HEK293 (cell line): Measurements from ENCODE around the gene TNS3.

Experiments
- CTCF ChIA-PET: fragments of 350-600 bp; formaldehyde crosslinking; extraction: SDS; loops from one replicate; lab custom pipeline; 2021; ENCODE audit warnings: antibody characterized with exemption; lab: Yijun Ruan, JAX
- POLR2A ChIA-PET: fragments of 300-600 bp; formaldehyde crosslinking; extraction: SDS; loops from one replicate; lab custom pipeline; 2020; ENCODE audit warnings: antibody characterized with exemption, inconsistent platforms; lab: Yijun Ruan, JAX
- H3K27ac ChIP-seq: fragments of 200-500 bp; sonication (Bioruptor generic); 2 replicates; pipeline ENCODE4 v1.5.1; 2014; ENCODE audit warnings: low read depth, low read length, control low read depth, inconsistent platforms; ENCODE audit errors: extremely low read depth
- H3K36me3 ChIP-seq, 2 experiments: fragments of 200-500 bp in 1 of 2; sonication (Bioruptor generic) in 1 of 2; 1 replicate in 1 of 2; 2 replicates in 1 of 2; pipeline ENCODE4 v1.5.1; 2014 to 2017; ENCODE audit warnings: inconsistent platforms in 2 of 2, low read length in 2 of 2; ENCODE audit not compliant: control insufficient read depth in 2 of 2, insufficient read depth in 1 of 2
- H3K4me1 ChIP-seq: fragments of 200-500 bp; sonication (Bioruptor generic); 2 replicates; pipeline ENCODE4 v1.5.1; 2014; ENCODE audit warnings: mild to moderate bottlenecking, low read length, inconsistent platforms; ENCODE audit not compliant: control insufficient read depth, insufficient read depth
- H3K4me3 ChIP-seq: 2 replicates; pipeline ENCODE4 v1.5.1; 2011; ENCODE audit warnings: low read depth, mild to moderate bottlenecking, control low read depth, low read length, moderate library complexity
- H3K9me3 ChIP-seq: fragments of 200-500 bp; sonication (Bioruptor generic); 2 replicates; pipeline ENCODE4 v1.5.1; 2014; ENCODE audit warnings: low read depth, low read length, inconsistent platforms; ENCODE audit not compliant: control insufficient read depth, insufficient read depth
- ATF2 ChIP-seq: fragments of 450-650 bp; formaldehyde crosslinking; IDR thresholded peaks from 2 replicates; pipeline ENCODE4 v1.5.1; 2016; ENCODE audit warnings: missing biosample characterization, missing genetic modification characterization, low read depth
- CTCF ChIP-seq: fragments of 450-650 bp; formaldehyde crosslinking; IDR thresholded peaks from 2 replicates; pipeline ENCODE4 v1.5.1; 2016; ENCODE audit warnings: missing biosample characterization, missing genetic modification characterization
- HOXA7 ChIP-seq: sonication (generic); formaldehyde crosslinking; IDR thresholded peaks from 2 replicates; pipeline ENCODE4 v1.8.1; 2022; ENCODE audit warnings: missing genetic modification reagents, borderline replicate concordance
- PRDM4 ChIP-seq: fragments of 450-650 bp; formaldehyde crosslinking; IDR thresholded peaks from 2 replicates; pipeline ENCODE4 v1.5.1; 2017; ENCODE audit warnings: missing biosample characterization, missing genetic modification characterization
- SP3 ChIP-seq: fragments of 450-650 bp; formaldehyde crosslinking; IDR thresholded peaks from 2 replicates; pipeline ENCODE4 v1.5.1; 2016; ENCODE audit warnings: missing biosample characterization, missing genetic modification characterization
- ZBTB11 ChIP-seq: fragments of 450-650 bp; formaldehyde crosslinking; conservative IDR thresholded peaks from 2 replicates; pipeline ENCODE4 v1.5.1; 2016; ENCODE audit warnings: low read depth, missing biosample characterization, missing genetic modification characterization
- ZBTB26 ChIP-seq: fragments of 450-650 bp; formaldehyde crosslinking; optimal IDR thresholded peaks from 2 replicates; pipeline ENCODE3; 2016; ENCODE audit warnings: missing biosample characterization, mild to moderate bottlenecking, missing genetic modification characterization
- ZBTB44 ChIP-seq: fragments of 450-650 bp; IDR thresholded peaks from 2 replicates; pipeline ENCODE4 v1.5.1; 2018; ENCODE audit warnings: missing biosample characterization, mild to moderate bottlenecking, missing genetic modification characterization
- ZNF10 ChIP-seq: fragments of 450-650 bp; formaldehyde crosslinking; IDR thresholded peaks from 2 replicates; pipeline ENCODE4 v1.5.1; 2017; ENCODE audit warnings: missing biosample characterization, missing genetic modification characterization
- ZNF18 ChIP-seq: fragments of 450-650 bp; formaldehyde crosslinking; IDR thresholded peaks from 2 replicates; pipeline ENCODE4 v1.5.1; 2016; ENCODE audit warnings: missing biosample characterization, missing genetic modification characterization
- ZNF223 ChIP-seq: fragments of 450-650 bp; formaldehyde crosslinking; IDR thresholded peaks from 2 replicates; pipeline ENCODE4 v1.5.1; 2016; ENCODE audit warnings: missing biosample characterization, missing genetic modification characterization
- ZNF248 ChIP-seq: fragments of 450-650 bp; formaldehyde crosslinking; IDR thresholded peaks from 2 replicates; pipeline ENCODE4 v1.5.1; 2017; ENCODE audit warnings: missing biosample characterization, missing genetic modification characterization
- ZNF544 ChIP-seq: fragments of 450-650 bp; formaldehyde crosslinking; IDR thresholded peaks from 2 replicates; pipeline ENCODE4 v1.5.0; 2017; ENCODE audit warnings: missing biosample characterization, missing genetic modification characterization
- ZNF555 ChIP-seq: fragments of 450-650 bp; formaldehyde crosslinking; conservative IDR thresholded peaks from 2 replicates; pipeline ENCODE4 v1.5.1; 2017; ENCODE audit warnings: missing biosample characterization, mild to moderate bottlenecking, missing genetic modification characterization, inconsistent platforms
- ZNF670 ChIP-seq: fragments of 450-650 bp; formaldehyde crosslinking; IDR thresholded peaks from 2 replicates; pipeline ENCODE4 v1.5.1; 2016; ENCODE audit warnings: missing biosample characterization, missing genetic modification characterization, low read depth
- ZNF677 ChIP-seq: fragments of 450-650 bp; IDR thresholded peaks from 2 replicates; pipeline ENCODE4 v1.5.0; 2018; ENCODE audit warnings: missing biosample characterization, mild to moderate bottlenecking, missing genetic modification characterization, moderate library complexity
- ZNF76 ChIP-seq: fragments of 450-650 bp; formaldehyde crosslinking; IDR thresholded peaks from 2 replicates; pipeline ENCODE4; 2016; ENCODE audit warnings: low read depth, missing biosample characterization, missing genetic modification characterization, borderline replicate concordance
- ZNF843 ChIP-seq: fragments of 450-650 bp; formaldehyde crosslinking; IDR thresholded peaks from 2 replicates; pipeline ENCODE4 v1.5.1; 2016; ENCODE audit warnings: missing biosample characterization, missing genetic modification characterization
- ZSCAN23 ChIP-seq: fragments of 450-650 bp; formaldehyde crosslinking; IDR thresholded peaks from 2 replicates; pipeline ENCODE4 v1.5.1; 2016; ENCODE audit warnings: missing biosample characterization, missing genetic modification characterization

The TNS3 gene

GRCh38 chr7:47389171-47389922 lies 192.6 kb downstream of the TNS3 start:
- Histone ChIP-seq H3K4me3 (no peak overlapping the region), H3K4me1 (no peaks in the 10 kb centered on the region), H3K27ac (no peak overlapping the region), H3K36me3 (no peaks in the 10 kb centered on the region), H3K9me3 (no peaks in the 10 kb centered on the region)
- POLR2A ChIA-PET: no interaction called here
- CTCF ChIA-PET: no interaction called here
- TF ChIP-seq ZNF677 (tag by site-specific recombination) (no peak), ATF2 (no peak), ZBTB44 (no peak), ZNF555 (no peak), ZNF670 (no peak), CTCF (tag by site-specific recombination) (no peak), ZNF76 (no peak), ZBTB26 (tag by site-specific recombination) (no peak), ZNF10 (tag by site-specific recombination) (no peak), PRDM4 (tag by site-specific recombination) (no peak), ZNF223 (tag by site-specific recombination) (no peak), SP3 (no peak), HOXA7 (no peak), ZNF843 (tag by site-specific recombination) (no peak), ZNF544 (tag by site-specific recombination) (no peak)

- no peaks in the 10 kb centered on the region for H3K4me1 ChIP-seq
- CTCF ChIA-PET: no interaction called here
- no peak overlapping the region for H3K4me3 ChIP-seq
- no peaks in the 10 kb centered on the region for H3K36me3 ChIP-seq
- no peaks in the 10 kb centered on the region for H3K9me3 ChIP-seq
- no peak overlapping the region for H3K27ac ChIP-seq
- POLR2A ChIA-PET: no interaction called here
- no peak for TF ChIP-seq ZBTB11 (tag by site-specific recombination)
- TF ChIP-seq ZSCAN23 (tag by site-specific recombination): no peak
- no peak for TF ChIP-seq ZNF248 (tag by site-specific recombination)
- TF ChIP-seq ZNF18: no peak
- TF ChIP-seq, all 188 proteins: peak for 0
Measured at GRCh38 chr7:47387506-47387905, 194.4 kb downstream of the TNS3 start.
